A673 (cell line): ENCODE data around the gene CRACDL. TPM values are rescaled to one million over a fixed set of nuclear protein-coding genes. Genes with fewer than 3 reads are reported as not detected.

ENCODE experiments used
- BruUV-seq: library from RNA; stranded (reverse); fragments of 400-500 nt; replicated peaks from 2 replicates; lab custom pipeline; 2021; lab: Mats Ljungman, UMichigan
- CTCF ChIA-PET: fragments of 300-600 bp; sonication (Branson Sonifier 250); formaldehyde crosslinking; loops from one replicate; lab custom pipeline; 2022; ENCODE audit warnings: antibody characterized with exemption; lab: Charles Lee
- POLR2A ChIA-PET: fragments of 300-600 bp; sonication (Branson Sonifier 250); formaldehyde crosslinking; loops from one replicate; lab custom pipeline; 2022; ENCODE audit warnings: antibody characterized with exemption; ENCODE audit not compliant: low non-redundant PET; lab: Charles Lee
- DNase-seq: peaks from one replicate; pipeline ENCODE4 v3.0.0-alpha.2; 2015; ENCODE audit warnings: low spot score
- H3K27ac ChIP-seq: fragments of 200-600 bp; sonication (generic); 2 replicates; pipeline ENCODE4 v1.5.1; 2016; ENCODE audit warnings: mixed run types, low read depth, mild to moderate bottlenecking, mixed read lengths, antibody characterized with exemption, low read length; ENCODE audit not compliant: poor library complexity, severe bottlenecking
- H3K27me3 ChIP-seq: fragments of 200-600 bp; sonication (generic); replicated peaks from 2 replicates; pipeline ENCODE4 v1.6.1; 2017; ENCODE audit warnings: mixed run types, low read depth, mild to moderate bottlenecking, mixed read lengths, antibody characterized with exemption, low read length; ENCODE audit not compliant: insufficient read depth, poor library complexity
- H3K36me3 ChIP-seq: fragments of 200-600 bp; sonication (generic); 2 replicates; pipeline ENCODE4 v1.6.1; 2016; ENCODE audit warnings: mixed run types, mild to moderate bottlenecking, mixed read lengths, antibody characterized with exemption, low read length; ENCODE audit not compliant: insufficient read depth, poor library complexity, severe bottlenecking
- H3K4me1 ChIP-seq: fragments of 200-600 bp; sonication (generic); 2 replicates; pipeline ENCODE4 v1.6.1; 2017; ENCODE audit warnings: mixed run types, mild to moderate bottlenecking, mixed read lengths, antibody characterized with exemption, low read length; ENCODE audit not compliant: insufficient read depth, poor library complexity, severe bottlenecking
- H3K4me3 ChIP-seq: fragments of 200-600 bp; sonication (generic); 2 replicates; pipeline ENCODE4 v1.5.1; 2016; ENCODE audit warnings: low read depth, mixed run types, mild to moderate bottlenecking, mixed read lengths, low read length; ENCODE audit not compliant: poor library complexity, severe bottlenecking
- H3K9me3 ChIP-seq: fragments of 200-600 bp; sonication (generic); 2 replicates; pipeline ENCODE4 v1.6.1; 2016; ENCODE audit warnings: mixed run types, low read depth, mild to moderate bottlenecking, mixed read lengths, antibody characterized with exemption, low read length; ENCODE audit not compliant: poor library complexity, severe bottlenecking
- CTCF ChIP-seq: fragments of 300-800, 200-600 bp; sonication (generic); conservative IDR thresholded peaks from 2 replicates; pipeline ENCODE4 v1.5.1; 2017; ENCODE audit warnings: low read depth, mild to moderate bottlenecking, antibody characterized with exemption, low read length, moderate library complexity, mixed read lengths
- EZH2 ChIP-seq: fragments of 200-600 bp; sonication (generic); IDR thresholded peaks from 2 replicates; pipeline ENCODE4 v1.6.1; 2017; ENCODE audit warnings: borderline replicate concordance, low read depth, mild to moderate bottlenecking, mixed read lengths, antibody characterized with exemption, low read length; ENCODE audit not compliant: poor library complexity, severe bottlenecking
- intact Hi-C: fragments of 100-400 bp; cut with micrococcal nuclease; formaldehyde crosslinking; loops from one replicate; pipeline ENCODE4 v1.10.0; 2022; ENCODE audit not compliant: unreplicated experiment
- total RNA-seq: library from RNA; stranded (reverse); gene quantifications from 2 replicates; pipeline ENCODE4 v1.2.3, GENCODE V29; 2021

Gene CRACDL
- total RNA-seq, 1 experiment from 2014 or later: not detected

GRCh38 chr2:98924038-98924830 lies 11.8 kb downstream of the CRACDL start:
- Histone ChIP-seq H3K27ac (no peak overlapping the region), H3K4me1 (no peaks in the 10 kb centered on the region), H3K9me3 (no peaks in the 10 kb centered on the region), H3K36me3 (no peaks in the 10 kb centered on the region), H3K27me3 (no peaks in the 10 kb centered on the region), H3K4me3 (no peak overlapping the region)
- BruUV-seq: no TSS peak
- CTCF ChIA-PET: no interaction called here
- DNase-seq: no peak
- TF ChIP-seq CTCF: no peak
- no peak for TF ChIP-seq EZH2
- intact Hi-C loops: no loop called here
- POLR2A ChIA-PET: no interaction called here

GRCh38 chr2:98923244-98923940 lies 12.6 kb downstream of the CRACDL start:
- no TSS peak for BruUV-seq
- ChIA-PET CTCF (no interaction called here), POLR2A (interaction anchor here (0.7 kb wide), 1 partner anchor 907 kb away, joined by 15 read pairs; no protein-coding TSS in a partner anchor)
- Histone ChIP-seq H3K27ac (no peak overlapping the region), H3K36me3 (no peaks in the 10 kb centered on the region), H3K4me3 (no peak overlapping the region), H3K4me1 (no peaks in the 10 kb centered on the region), H3K9me3 (no peaks in the 10 kb centered on the region), H3K27me3 (no peaks in the 10 kb centered on the region)
- TF ChIP-seq CTCF: peak; percentile 23; the same call in 1 of the 2 replicates
- no peak for TF ChIP-seq EZH2
- intact Hi-C loops: no loop called here
- no peak for DNase-seq

GRCh38 chr2:98921062-98921461 lies 15.0 kb downstream of the CRACDL start:
- Histone ChIP-seq H3K36me3 (no peaks in the 10 kb centered on the region), H3K27me3 (no peaks in the 10 kb centered on the region), H3K9me3 (no peaks in the 10 kb centered on the region), H3K4me3 (no peak overlapping the region), H3K4me1 (no peaks in the 10 kb centered on the region), H3K27ac (no peak overlapping the region)
- no peak for DNase-seq
- no TSS peak for BruUV-seq
- no peak for TF ChIP-seq CTCF
- TF ChIP-seq EZH2: no peak
- POLR2A ChIA-PET: no interaction called here
- CTCF ChIA-PET: no interaction called here
- intact Hi-C loops: no loop called here
